ENCODE measurements around the gene NBPF15. TPM values are rescaled to one million over a fixed set of nuclear protein-coding genes. Genes with fewer than 3 reads are reported as not detected.
"Not testable (repeated sequence)": the region's sequence is repeated elsewhere in the genome, so short reads cannot be mapped to it uniquely, and the experiment has no call there.

The NBPF15 gene
- total and polyA plus RNA-seq, 2 donors (not counting 1 experiment from before 2014, with no cell fraction given): 72.9 to 108 TPM

DNA sequence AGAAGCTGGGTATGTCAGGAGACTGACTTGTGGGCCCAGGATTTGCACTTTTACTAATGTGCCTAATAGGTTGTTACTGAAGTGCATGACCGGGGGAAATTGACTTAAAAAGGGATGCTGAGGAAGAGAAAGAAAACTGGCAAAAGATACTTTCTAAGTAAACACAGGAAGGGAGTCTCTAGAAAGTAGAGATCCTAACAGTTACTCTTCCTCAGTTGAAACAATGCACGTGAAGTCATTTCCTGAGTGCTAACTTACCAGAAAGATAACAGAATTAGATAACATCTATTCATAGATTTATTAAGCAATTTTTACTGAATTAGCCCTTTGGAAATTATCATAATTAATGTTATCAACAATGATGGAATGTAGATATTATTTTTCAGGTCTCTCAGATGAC, 12.4 kb upstream of the NBPF15 start:
- DNase-seq; H3K27ac Mint-ChIP-seq; H3K79me2 ChIP-seq (ENCODE audit: control insufficient read depth, insufficient read depth, low read length); H3K4me2 ChIP-seq (replicated peaks; ENCODE audit: low read depth, low read length, poor library complexity, severe bottlenecking); POLR2A ChIA-PET; CTCF ChIA-PET; H3K4me3 Mint-ChIP-seq; H3K9ac ChIP-seq (ENCODE audit: low read length); H3K4me1 Mint-ChIP-seq; H3K36me3 ChIP-seq (replicated peaks in 1 of 2; ENCODE audit: control extremely low read depth in 1 of 2, control insufficient read depth in 1 of 2, extremely low read depth in 1 of 2, insufficient read depth in 2 of 2, low read length in 1 of 2); H3K9me3 Mint-ChIP-seq (ENCODE audit: insufficient read depth); H3K9me3 ChIP-seq (ENCODE audit: control extremely low read depth in 1 of 3, control insufficient read depth in 2 of 3, insufficient read depth in 1 of 3, low read length in 2 of 3); H3K27me3 ChIP-seq (replicated peaks in 1 of 4; ENCODE audit: control extremely low read depth in 1 of 4, control insufficient read depth in 3 of 4, insufficient read depth in 4 of 4, low read length in 3 of 4); H3K27ac ChIP-seq (ENCODE audit: low read length in 2 of 2); H3K4me1 ChIP-seq (ENCODE audit: control insufficient read depth in 2 of 2, insufficient read depth in 2 of 2, low read length in 2 of 2); H4K20me1 ChIP-seq (ENCODE audit: control insufficient read depth, insufficient read depth, low read length, poor library complexity, severe bottlenecking); H3K27me3 Mint-ChIP-seq; ATAC-seq (ENCODE audit: low read depth); H2AFZ ChIP-seq (ENCODE audit: insufficient read depth, low read depth, low read length, poor library complexity, severe bottlenecking); intact Hi-C loops (cut with micrococcal nuclease); H3K4me3 ChIP-seq (ENCODE audit: control extremely low read depth in 1 of 5, extremely low read depth in 1 of 5, insufficient read depth in 1 of 5, low read depth in 2 of 5, low read length in 4 of 5): not testable (repeated sequence)
- no CpG with 5 or more reads among the region's 2 CpGs for WGBS (ENCODE audit: insufficient coverage)

DNA sequence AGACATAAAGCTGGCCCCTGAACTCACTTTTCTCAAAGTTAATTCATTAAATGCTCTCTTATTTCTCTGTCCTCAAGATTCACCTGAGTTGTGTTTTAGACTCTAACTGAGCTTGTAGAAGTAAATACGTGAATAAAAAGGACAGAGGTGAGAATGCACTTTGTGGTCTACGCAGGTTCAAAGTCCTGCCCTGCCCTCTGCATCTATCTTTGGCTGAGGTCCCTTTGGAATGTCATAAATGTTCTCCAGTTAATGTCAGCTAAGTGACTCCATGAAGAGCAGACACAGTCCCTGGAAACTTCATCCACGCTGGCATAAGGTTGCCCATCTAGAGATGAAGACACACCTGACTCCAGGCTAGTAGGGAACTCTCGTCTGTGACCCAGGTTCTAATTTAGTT, 10.0 kb upstream of the NBPF15 start:
- CTCF ChIA-PET; ATAC-seq (ENCODE audit: low read depth); H3K27me3 Mint-ChIP-seq; H3K9ac ChIP-seq (ENCODE audit: low read length); H3K9me3 ChIP-seq (ENCODE audit: control extremely low read depth in 1 of 3, control insufficient read depth in 2 of 3, insufficient read depth in 1 of 3, low read length in 2 of 3); H3K4me2 ChIP-seq (replicated peaks; ENCODE audit: low read depth, low read length, poor library complexity, severe bottlenecking); H3K9me3 Mint-ChIP-seq (ENCODE audit: insufficient read depth); H3K27ac ChIP-seq (ENCODE audit: low read length in 2 of 2); H4K20me1 ChIP-seq (ENCODE audit: control insufficient read depth, insufficient read depth, low read length, poor library complexity, severe bottlenecking); H3K4me1 Mint-ChIP-seq; H3K27me3 ChIP-seq (replicated peaks in 1 of 4; ENCODE audit: control extremely low read depth in 1 of 4, control insufficient read depth in 3 of 4, insufficient read depth in 4 of 4, low read length in 3 of 4); DNase-seq; POLR2A ChIA-PET; H3K27ac Mint-ChIP-seq; intact Hi-C loops (cut with micrococcal nuclease); H3K4me3 ChIP-seq (ENCODE audit: control extremely low read depth in 1 of 5, extremely low read depth in 1 of 5, insufficient read depth in 1 of 5, low read depth in 2 of 5, low read length in 4 of 5); H2AFZ ChIP-seq (ENCODE audit: insufficient read depth, low read depth, low read length, poor library complexity, severe bottlenecking); H3K79me2 ChIP-seq (ENCODE audit: control insufficient read depth, insufficient read depth, low read length); H3K4me1 ChIP-seq (ENCODE audit: control insufficient read depth in 2 of 2, insufficient read depth in 2 of 2, low read length in 2 of 2); H3K4me3 Mint-ChIP-seq; H3K36me3 ChIP-seq (replicated peaks in 1 of 2; ENCODE audit: control extremely low read depth in 1 of 2, control insufficient read depth in 1 of 2, extremely low read depth in 1 of 2, insufficient read depth in 2 of 2, low read length in 1 of 2): not testable (repeated sequence)
- no CpG with 5 or more reads among the region's 4 CpGs for WGBS (ENCODE audit: insufficient coverage)

GRCh38 chr1:144461778-144462177, 309 bp upstream of the NBPF15 start:
- H3K4me3 Mint-ChIP-seq: peak overlapping the region; percentile 98
- peak overlapping the region in 2 of 5 experiments; percentile 50 to 60 for H3K4me3 ChIP-seq (ENCODE audit: control extremely low read depth in 1 of 5, extremely low read depth in 1 of 5, insufficient read depth in 1 of 5, low read depth in 2 of 5, low read length in 4 of 5)
- H3K9ac ChIP-seq (ENCODE audit: low read length): peak overlapping the region; percentile 66
- H3K9me3 ChIP-seq (ENCODE audit: control extremely low read depth in 1 of 3, control insufficient read depth in 2 of 3, insufficient read depth in 1 of 3, low read length in 2 of 3); H3K79me2 ChIP-seq (ENCODE audit: control insufficient read depth, insufficient read depth, low read length); H3K4me1 Mint-ChIP-seq; H4K20me1 ChIP-seq (ENCODE audit: control insufficient read depth, insufficient read depth, low read length, poor library complexity, severe bottlenecking); H2AFZ ChIP-seq (ENCODE audit: insufficient read depth, low read depth, low read length, poor library complexity, severe bottlenecking); POLR2A ChIA-PET; H3K4me2 ChIP-seq (replicated peaks; ENCODE audit: low read depth, low read length, poor library complexity, severe bottlenecking); H3K4me1 ChIP-seq (ENCODE audit: control insufficient read depth in 2 of 2, insufficient read depth in 2 of 2, low read length in 2 of 2); intact Hi-C loops (cut with micrococcal nuclease); H3K27me3 Mint-ChIP-seq; H3K27ac ChIP-seq (ENCODE audit: low read length in 2 of 2); H3K27ac Mint-ChIP-seq; H3K9me3 Mint-ChIP-seq (ENCODE audit: insufficient read depth); DNase-seq; H3K27me3 ChIP-seq (replicated peaks in 1 of 4; ENCODE audit: control extremely low read depth in 1 of 4, control insufficient read depth in 3 of 4, insufficient read depth in 4 of 4, low read length in 3 of 4); H3K36me3 ChIP-seq (replicated peaks in 1 of 2; ENCODE audit: control extremely low read depth in 1 of 2, control insufficient read depth in 1 of 2, extremely low read depth in 1 of 2, insufficient read depth in 2 of 2, low read length in 1 of 2); CTCF ChIA-PET: not testable (repeated sequence)
- peak; percentile 34 for ATAC-seq (ENCODE audit: low read depth)
- WGBS (ENCODE audit: insufficient coverage): no CpG with 5 or more reads among the region's 17 CpGs

GRCh38 chr1:144460686-144461085, 783 bp downstream of the NBPF15 start:
- H4K20me1 ChIP-seq (ENCODE audit: control insufficient read depth, insufficient read depth, low read length, poor library complexity, severe bottlenecking); H3K4me1 Mint-ChIP-seq; CTCF ChIA-PET; DNase-seq; H3K27me3 Mint-ChIP-seq; H3K4me1 ChIP-seq (ENCODE audit: control insufficient read depth in 2 of 2, insufficient read depth in 2 of 2, low read length in 2 of 2); H3K36me3 ChIP-seq (replicated peaks in 1 of 2; ENCODE audit: control extremely low read depth in 1 of 2, control insufficient read depth in 1 of 2, extremely low read depth in 1 of 2, insufficient read depth in 2 of 2, low read length in 1 of 2); H3K27me3 ChIP-seq (replicated peaks in 1 of 4; ENCODE audit: control extremely low read depth in 1 of 4, control insufficient read depth in 3 of 4, insufficient read depth in 4 of 4, low read length in 3 of 4); intact Hi-C loops (cut with micrococcal nuclease); H3K9me3 ChIP-seq (ENCODE audit: control extremely low read depth in 1 of 3, control insufficient read depth in 2 of 3, insufficient read depth in 1 of 3, low read length in 2 of 3); ATAC-seq (ENCODE audit: low read depth); H3K79me2 ChIP-seq (ENCODE audit: control insufficient read depth, insufficient read depth, low read length); H3K27ac ChIP-seq (ENCODE audit: low read length in 2 of 2); POLR2A ChIA-PET; H3K9me3 Mint-ChIP-seq (ENCODE audit: insufficient read depth): not testable (repeated sequence)
- H3K4me3 ChIP-seq (ENCODE audit: control extremely low read depth in 1 of 5, extremely low read depth in 1 of 5, insufficient read depth in 1 of 5, low read depth in 2 of 5, low read length in 4 of 5): peak overlapping the region in 4 of 5 experiments; percentile 50 to 60 (median 56)
- H2AFZ ChIP-seq (ENCODE audit: insufficient read depth, low read depth, low read length, poor library complexity, severe bottlenecking): peak overlapping the region; percentile 75
- no CpG with 5 or more reads among the region's 15 CpGs for WGBS (ENCODE audit: insufficient coverage)
- peak overlapping the region; percentile 46 for H3K4me2 ChIP-seq (replicated peaks; ENCODE audit: low read depth, low read length, poor library complexity, severe bottlenecking)
- H3K9ac ChIP-seq (ENCODE audit: low read length): peak overlapping the region; percentile 66
- Mint-ChIP-seq H3K4me3 (peak overlapping the region; percentile 98), H3K27ac (peak overlapping the region; percentile 63)
